A673 (cell line): ENCODE measurements around the gene PCDHA2. TPM values are rescaled to one million over a fixed set of nuclear protein-coding genes. Genes with fewer than 3 reads are reported as not detected.

ENCODE experiments used
- BruUV-seq: library from RNA; stranded (reverse); fragments of 400-500 nt; replicated peaks from 2 replicates; lab custom pipeline; 2021; lab: Mats Ljungman, UMichigan
- CTCF ChIA-PET: fragments of 300-600 bp; sonication (Branson Sonifier 250); formaldehyde crosslinking; loops from one replicate; lab custom pipeline; 2022; ENCODE audit warnings: antibody characterized with exemption; lab: Charles Lee
- POLR2A ChIA-PET: fragments of 300-600 bp; sonication (Branson Sonifier 250); formaldehyde crosslinking; loops from one replicate; lab custom pipeline; 2022; ENCODE audit warnings: antibody characterized with exemption; ENCODE audit not compliant: low non-redundant PET; lab: Charles Lee
- DNase-seq: peaks from one replicate; pipeline ENCODE4 v3.0.0-alpha.2; 2015; ENCODE audit warnings: low spot score
- H3K27ac ChIP-seq: fragments of 200-600 bp; sonication (generic); 2 replicates; pipeline ENCODE4 v1.5.1; 2016; ENCODE audit warnings: mixed run types, low read depth, mild to moderate bottlenecking, mixed read lengths, antibody characterized with exemption, low read length; ENCODE audit not compliant: poor library complexity, severe bottlenecking
- H3K27me3 ChIP-seq: fragments of 200-600 bp; sonication (generic); replicated peaks from 2 replicates; pipeline ENCODE4 v1.6.1; 2017; ENCODE audit warnings: mixed run types, low read depth, mild to moderate bottlenecking, mixed read lengths, antibody characterized with exemption, low read length; ENCODE audit not compliant: insufficient read depth, poor library complexity
- H3K36me3 ChIP-seq: fragments of 200-600 bp; sonication (generic); 2 replicates; pipeline ENCODE4 v1.6.1; 2016; ENCODE audit warnings: mixed run types, mild to moderate bottlenecking, mixed read lengths, antibody characterized with exemption, low read length; ENCODE audit not compliant: insufficient read depth, poor library complexity, severe bottlenecking
- H3K4me1 ChIP-seq: fragments of 200-600 bp; sonication (generic); 2 replicates; pipeline ENCODE4 v1.6.1; 2017; ENCODE audit warnings: mixed run types, mild to moderate bottlenecking, mixed read lengths, antibody characterized with exemption, low read length; ENCODE audit not compliant: insufficient read depth, poor library complexity, severe bottlenecking
- H3K4me3 ChIP-seq: fragments of 200-600 bp; sonication (generic); 2 replicates; pipeline ENCODE4 v1.5.1; 2016; ENCODE audit warnings: low read depth, mixed run types, mild to moderate bottlenecking, mixed read lengths, low read length; ENCODE audit not compliant: poor library complexity, severe bottlenecking
- H3K9me3 ChIP-seq: fragments of 200-600 bp; sonication (generic); 2 replicates; pipeline ENCODE4 v1.6.1; 2016; ENCODE audit warnings: mixed run types, low read depth, mild to moderate bottlenecking, mixed read lengths, antibody characterized with exemption, low read length; ENCODE audit not compliant: poor library complexity, severe bottlenecking
- EZH2 ChIP-seq: fragments of 200-600 bp; sonication (generic); IDR thresholded peaks from 2 replicates; pipeline ENCODE4 v1.6.1; 2017; ENCODE audit warnings: borderline replicate concordance, low read depth, mild to moderate bottlenecking, mixed read lengths, antibody characterized with exemption, low read length; ENCODE audit not compliant: poor library complexity, severe bottlenecking
- intact Hi-C: fragments of 100-400 bp; cut with micrococcal nuclease; formaldehyde crosslinking; loops from one replicate; pipeline ENCODE4 v1.10.0; 2022; ENCODE audit not compliant: unreplicated experiment
- total RNA-seq: library from RNA; stranded (reverse); gene quantifications from 2 replicates; pipeline ENCODE4 v1.2.3, GENCODE V29; 2021
- TF ChIP-seq, protein P1 (sequence below): fragments of 300-800, 200-600 bp; sonication (generic); conservative IDR thresholded peaks from 2 replicates; pipeline ENCODE4 v1.5.1; 2017; ENCODE audit warnings: low read depth, mild to moderate bottlenecking, antibody characterized with exemption, low read length, moderate library complexity, mixed read lengths

PCDHA2 gene
- total RNA-seq, 1 experiment from 2014 or later, result 0.06 TPM

DNA sequence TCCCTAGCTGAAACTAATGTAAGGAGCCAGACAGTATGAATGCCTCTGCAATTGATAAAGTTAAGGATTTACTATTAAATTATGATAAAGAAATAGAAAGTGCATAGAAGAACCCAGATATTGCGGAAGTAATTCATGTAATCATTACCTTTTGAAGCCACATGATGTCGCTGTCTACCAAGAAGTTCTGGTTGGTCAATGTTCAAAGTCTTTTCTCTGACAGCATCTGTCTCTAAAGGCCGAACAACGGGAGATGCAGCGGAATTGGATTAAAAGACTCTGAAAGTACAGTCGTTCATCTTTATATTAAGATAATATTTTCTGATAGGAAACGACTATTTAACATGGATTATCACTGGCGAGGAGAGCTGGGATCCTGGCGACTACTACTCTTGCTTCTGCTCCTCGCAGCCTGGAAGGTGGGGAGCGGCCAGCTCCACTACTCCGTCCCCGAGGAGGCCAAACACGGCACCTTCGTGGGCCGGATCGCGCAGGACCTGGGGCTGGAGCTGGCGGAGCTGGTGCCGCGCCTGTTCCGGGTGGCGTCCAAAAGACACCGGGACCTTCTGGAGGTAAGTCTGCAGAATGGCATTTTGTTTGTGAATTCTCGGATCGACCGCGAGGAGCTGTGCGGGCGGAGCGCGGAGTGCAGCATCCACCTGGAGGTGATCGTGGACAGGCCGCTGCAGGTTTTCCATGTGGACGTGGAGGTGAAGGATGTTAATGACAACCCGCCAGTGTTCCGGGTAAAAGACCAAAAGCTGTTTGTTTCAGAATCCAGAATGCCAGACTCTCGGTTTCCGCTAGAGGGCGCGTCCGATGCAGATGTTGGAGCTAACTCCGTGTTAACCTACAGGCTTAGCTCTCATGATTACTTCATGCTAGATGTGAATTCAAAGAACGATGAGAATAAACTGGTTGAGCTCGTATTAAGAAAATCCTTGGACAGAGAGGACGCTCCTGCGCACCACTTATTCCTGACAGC, 46.6 kb downstream of the PCDHA2 start, which contains the start of gene PCDHA8:
PCDHA8 (plus strand) TSS at position 210 of the 985 bp plus-strand sequence; CDS start at position 345, 135 bp downstream.
- Histone ChIP-seq H3K4me3 (peak within 1 kb of the TSS; percentile 52), H3K27me3 (no peaks in the 10 kb centered on the region), H3K27ac (no peak within 1 kb of the TSS), H3K9me3 (no peaks in the 10 kb centered on the region), H3K36me3 (no peaks in the 10 kb centered on the region), H3K4me1 (no peaks in the 10 kb centered on the region)
- ChIA-PET CTCF (interaction anchor here (0.6 to 1.8 kb wide), 12 partner anchors 10 to 199 kb away, joined by 3 to 13 read pairs (median 4); partner anchors contain the start of genes PCDHA10, PCDHA12, PCDHA13 and PCDHA5), POLR2A (interaction anchor here (0.6 kb wide), 1 partner anchor 232 kb away, joined by 3 read pairs; no protein-coding TSS in a partner anchor)
- no TSS peak for BruUV-seq
- DNase-seq, result peak; percentile 76
- intact Hi-C loops, result no loop called here
- TF ChIP-seq EZH2, result no peak
- TF ChIP-seq, protein P1, sequence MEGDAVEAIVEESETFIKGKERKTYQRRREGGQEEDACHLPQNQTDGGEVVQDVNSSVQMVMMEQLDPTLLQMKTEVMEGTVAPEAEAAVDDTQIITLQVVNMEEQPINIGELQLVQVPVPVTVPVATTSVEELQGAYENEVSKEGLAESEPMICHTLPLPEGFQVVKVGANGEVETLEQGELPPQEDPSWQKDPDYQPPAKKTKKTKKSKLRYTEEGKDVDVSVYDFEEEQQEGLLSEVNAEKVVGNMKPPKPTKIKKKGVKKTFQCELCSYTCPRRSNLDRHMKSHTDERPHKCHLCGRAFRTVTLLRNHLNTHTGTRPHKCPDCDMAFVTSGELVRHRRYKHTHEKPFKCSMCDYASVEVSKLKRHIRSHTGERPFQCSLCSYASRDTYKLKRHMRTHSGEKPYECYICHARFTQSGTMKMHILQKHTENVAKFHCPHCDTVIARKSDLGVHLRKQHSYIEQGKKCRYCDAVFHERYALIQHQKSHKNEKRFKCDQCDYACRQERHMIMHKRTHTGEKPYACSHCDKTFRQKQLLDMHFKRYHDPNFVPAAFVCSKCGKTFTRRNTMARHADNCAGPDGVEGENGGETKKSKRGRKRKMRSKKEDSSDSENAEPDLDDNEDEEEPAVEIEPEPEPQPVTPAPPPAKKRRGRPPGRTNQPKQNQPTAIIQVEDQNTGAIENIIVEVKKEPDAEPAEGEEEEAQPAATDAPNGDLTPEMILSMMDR, result peak; percentile 71

DNA sequence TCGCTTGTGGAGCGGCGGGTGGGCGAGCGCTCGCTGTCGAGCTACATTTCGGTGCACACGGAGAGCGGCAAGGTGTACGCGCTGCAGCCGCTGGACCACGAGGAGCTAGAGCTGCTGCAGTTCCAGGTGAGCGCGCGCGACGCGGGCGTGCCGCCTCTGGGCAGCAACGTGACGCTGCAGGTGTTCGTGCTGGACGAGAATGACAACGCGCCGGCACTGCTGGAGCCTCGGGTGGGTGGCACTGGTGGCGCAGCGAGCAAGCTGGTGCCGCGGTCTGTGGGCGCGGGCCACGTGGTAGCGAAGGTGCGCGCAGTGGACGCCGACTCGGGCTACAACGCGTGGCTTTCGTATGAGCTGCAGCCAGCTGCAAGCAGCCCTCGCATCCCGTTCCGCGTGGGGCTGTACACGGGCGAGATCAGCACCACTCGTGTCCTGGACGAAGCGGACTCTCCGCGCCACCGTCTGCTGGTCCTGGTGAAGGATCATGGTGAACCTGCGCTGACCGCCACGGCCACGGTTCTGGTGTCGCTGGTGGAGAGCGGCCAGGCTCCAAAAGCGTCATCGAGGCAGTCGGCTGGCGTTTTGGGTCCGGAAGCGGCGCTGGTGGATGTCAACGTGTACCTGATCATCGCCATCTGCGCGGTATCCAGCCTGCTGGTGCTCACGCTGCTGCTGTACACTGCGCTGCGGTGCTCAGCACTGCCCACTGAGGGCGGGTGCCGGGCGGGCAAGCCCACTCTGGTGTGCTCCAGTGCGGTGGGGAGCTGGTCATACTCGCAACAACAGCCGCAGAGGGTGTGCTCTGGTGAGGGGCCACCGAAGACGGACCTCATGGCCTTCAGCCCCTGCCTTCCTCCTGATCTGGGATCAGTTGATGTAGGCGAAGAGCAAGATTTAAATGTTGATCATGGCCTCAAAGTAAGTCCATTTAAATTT, 48.4 kb downstream of the PCDHA2 start:
- BruUV-seq, result no TSS peak
- CTCF ChIA-PET, result no interaction called here
- no peaks in the 10 kb centered on the region for H3K36me3 ChIP-seq

More for the DNA sequence above, 48.4 kb downstream of the PCDHA2 start:
- H3K9me3 ChIP-seq, result no peaks in the 10 kb centered on the region
- no peaks in the 10 kb centered on the region for H3K4me1 ChIP-seq
- H3K4me3 ChIP-seq, result no peak overlapping the region
- POLR2A ChIA-PET, result no interaction called here
- no peak for DNase-seq
- intact Hi-C loops, result no loop called here
- H3K27me3 ChIP-seq, result no peaks in the 10 kb centered on the region
- TF ChIP-seq EZH2, result no peak
- TF ChIP-seq, protein P1, result no peak
- no peak overlapping the region for H3K27ac ChIP-seq

Other genes starting within 250 kb of the PCDHA2 start
- gene EIF4EBP3, start 247.2 kb upstream of the PCDHA2 start, total RNA-seq, result 5.6 and 7.6 TPM in 2 replicates
- 55.1 and 62.3 TPM in 2 replicates for gene SRA1, start 237.4 kb upstream of the PCDHA2 start, total RNA-seq
- 27.8 and 30.2 TPM in 2 replicates for gene APBB3, start 230.3 kb upstream of the PCDHA2 start, total RNA-seq
- 99.6 and 101 TPM in 2 replicates for gene SLC35A4, start 230.0 kb upstream of the PCDHA2 start, total RNA-seq
- gene CD14, start 161.7 kb upstream of the PCDHA2 start, total RNA-seq, result 0.41 and 0.48 TPM in 2 replicates
- gene TMCO6, start 155.4 kb upstream of the PCDHA2 start, total RNA-seq, result 24.1 and 26.5 TPM in 2 replicates
- gene NDUFA2, start 147.2 kb upstream of the PCDHA2 start, total RNA-seq, result 60.0 and 63.4 TPM in 2 replicates
- gene IK, start 147.0 kb upstream of the PCDHA2 start, total RNA-seq, result 116 and 120 TPM in 2 replicates
- gene WDR55, start 129.9 kb upstream of the PCDHA2 start, total RNA-seq, result 31.1 and 33.2 TPM in 2 replicates
- 2.3 and 3.0 TPM in 2 replicates for gene DND1, start 121.3 kb upstream of the PCDHA2 start, total RNA-seq
- 95.6 and 101 TPM in 2 replicates for gene HARS1, start 103.5 kb upstream of the PCDHA2 start, total RNA-seq
- gene HARS2, start 103.4 kb upstream of the PCDHA2 start, total RNA-seq, result 33.0 and 33.7 TPM in 2 replicates
- 64.0 and 68.0 TPM in 2 replicates for gene ZMAT2, start 94.4 kb upstream of the PCDHA2 start, total RNA-seq
- gene PCDHA1, start 8.7 kb upstream of the PCDHA2 start, total RNA-seq, result 0.45 and 0.96 TPM in 2 replicates
- 2.6 and 3.2 TPM in 2 replicates for gene PCDHA3, start 6.2 kb downstream of the PCDHA2 start, total RNA-seq
- 0.39 and 0.58 TPM in 2 replicates for gene PCDHA4, start 12.2 kb downstream of the PCDHA2 start, total RNA-seq
- 2.1 and 2.2 TPM in 2 replicates for gene PCDHA5, start 26.8 kb downstream of the PCDHA2 start, total RNA-seq
- gene PCDHA6, start 33.1 kb downstream of the PCDHA2 start, total RNA-seq, result 12.6 and 12.7 TPM in 2 replicates
- 2.6 and 3.8 TPM in 2 replicates for gene PCDHA7, start 39.4 kb downstream of the PCDHA2 start, total RNA-seq
- 1.4 and 1.5 TPM in 2 replicates for gene PCDHA8, start 46.3 kb downstream of the PCDHA2 start, total RNA-seq
- gene PCDHA9, start 53.5 kb downstream of the PCDHA2 start, total RNA-seq, result 0.33 and 0.37 TPM in 2 replicates
- 11.5 and 11.6 TPM in 2 replicates for gene PCDHA10, start 61.0 kb downstream of the PCDHA2 start, total RNA-seq
- 11.4 and 15.5 TPM in 2 replicates for gene PCDHA11, start 74.1 kb downstream of the PCDHA2 start, total RNA-seq
- gene PCDHA12, start 80.5 kb downstream of the PCDHA2 start, total RNA-seq, result 10.5 and 10.7 TPM in 2 replicates
- 5.8 and 6.2 TPM in 2 replicates for gene PCDHA13, start 87.3 kb downstream of the PCDHA2 start, total RNA-seq
- gene PCDHAC1, start 131.4 kb downstream of the PCDHA2 start, total RNA-seq, result 7.2 and 8.8 TPM in 2 replicates
- 6.8 and 7.1 TPM in 2 replicates for gene PCDHAC2, start 171.6 kb downstream of the PCDHA2 start, total RNA-seq